ENCODE data around the gene MYO6. TPM values are rescaled to one million over a fixed set of nuclear protein-coding genes. Genes with fewer than 3 reads are reported as not detected.

Gene MYO6
- total RNA-seq, 2 experiments from 2014 or later, result not detected

DNA sequence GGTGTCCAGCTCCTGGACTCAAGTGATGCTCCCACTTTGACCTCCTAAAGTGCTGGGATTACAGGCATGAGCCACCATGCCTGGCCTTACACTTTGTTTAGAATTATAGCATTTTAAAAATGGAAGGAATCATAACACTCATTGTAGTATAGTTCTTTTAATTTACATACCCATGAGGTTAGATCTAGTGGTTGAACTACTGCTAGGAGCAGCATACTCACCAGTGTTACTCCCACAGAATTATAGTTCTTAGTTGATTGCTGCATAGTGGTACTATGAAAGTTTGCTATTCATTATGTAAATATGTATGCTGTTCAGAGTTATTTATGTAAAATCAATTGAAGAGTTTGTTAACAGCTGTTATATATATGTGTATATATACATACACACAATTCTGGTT, 85.4 kb downstream of the MYO6 start:
- Histone ChIP-seq H3K79me2 (ENCODE audit: insufficient read depth, low read depth, low read length) (no peaks in the 10 kb centered on the region), H3K4me2 (ENCODE audit: low read length) (no peak overlapping the region), H3K36me3 (ENCODE audit: insufficient read depth, low read length) (no peaks in the 10 kb centered on the region), H3K4me3 (ENCODE audit: low read depth, low read length, poor library complexity, severe bottlenecking) (no peak overlapping the region), H2AFZ (ENCODE audit: low read length) (no peak overlapping the region), H3K4me1 (ENCODE audit: insufficient read depth, low read length, poor library complexity, severe bottlenecking) (no peaks in the 10 kb centered on the region), H4K20me1 (ENCODE audit: insufficient read depth, low read length) (no peaks in the 10 kb centered on the region), H3K9me2 (ENCODE audit: insufficient read depth, low read length) (no peaks in the 10 kb centered on the region), H3K27ac (ENCODE audit: low read depth, low read length, poor library complexity, severe bottlenecking) (no peak overlapping the region), H3K9me3 (ENCODE audit: low read length) (no peaks in the 10 kb centered on the region)
- ChIA-PET CTCF (ENCODE audit: unreplicated experiment) (no interaction called here), POLR2A (interaction anchor here (0.5 kb wide), 1 partner anchor 169 kb away, joined by 3 read pairs; no protein-coding TSS in a partner anchor)
- intact Hi-C loops (cut with micrococcal nuclease; ENCODE audit: unreplicated experiment), result no loop called here
- DNase-seq (ENCODE audit: low spot score), result no peak
- TF ChIP-seq, protein P1, sequence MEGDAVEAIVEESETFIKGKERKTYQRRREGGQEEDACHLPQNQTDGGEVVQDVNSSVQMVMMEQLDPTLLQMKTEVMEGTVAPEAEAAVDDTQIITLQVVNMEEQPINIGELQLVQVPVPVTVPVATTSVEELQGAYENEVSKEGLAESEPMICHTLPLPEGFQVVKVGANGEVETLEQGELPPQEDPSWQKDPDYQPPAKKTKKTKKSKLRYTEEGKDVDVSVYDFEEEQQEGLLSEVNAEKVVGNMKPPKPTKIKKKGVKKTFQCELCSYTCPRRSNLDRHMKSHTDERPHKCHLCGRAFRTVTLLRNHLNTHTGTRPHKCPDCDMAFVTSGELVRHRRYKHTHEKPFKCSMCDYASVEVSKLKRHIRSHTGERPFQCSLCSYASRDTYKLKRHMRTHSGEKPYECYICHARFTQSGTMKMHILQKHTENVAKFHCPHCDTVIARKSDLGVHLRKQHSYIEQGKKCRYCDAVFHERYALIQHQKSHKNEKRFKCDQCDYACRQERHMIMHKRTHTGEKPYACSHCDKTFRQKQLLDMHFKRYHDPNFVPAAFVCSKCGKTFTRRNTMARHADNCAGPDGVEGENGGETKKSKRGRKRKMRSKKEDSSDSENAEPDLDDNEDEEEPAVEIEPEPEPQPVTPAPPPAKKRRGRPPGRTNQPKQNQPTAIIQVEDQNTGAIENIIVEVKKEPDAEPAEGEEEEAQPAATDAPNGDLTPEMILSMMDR (conservative IDR thresholded peaks at IDR 0.05; ENCODE audit: low read length), result no peak
- no peak for TF ChIP-seq EZH2phosphoT487 (IDR thresholded peaks at IDR 0.05; ENCODE audit: borderline replicate concordance, low read depth, low read length)
- BruUV-seq (replicated peaks), result no TSS peak

DNA sequence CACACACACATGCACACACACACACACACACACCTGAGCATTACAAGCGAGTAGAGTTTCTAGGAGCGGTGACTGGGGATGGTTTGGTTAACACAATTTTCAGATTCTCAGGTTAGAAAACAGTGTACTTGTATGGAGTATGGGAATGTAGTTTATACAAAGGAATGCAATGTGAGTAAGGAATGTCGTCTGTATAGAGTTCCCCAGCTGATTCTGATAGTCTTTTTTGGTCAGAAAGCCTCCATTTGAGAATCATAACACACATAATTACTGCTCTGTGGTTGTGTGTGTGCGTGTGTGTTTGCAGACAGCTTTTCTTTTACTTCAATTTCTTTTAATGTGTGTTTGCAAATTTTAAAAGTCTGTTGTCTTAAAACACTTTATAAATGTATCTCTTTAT, 93.2 kb downstream of the MYO6 start:
- POLR2A ChIA-PET, result interaction anchor here (0.7 to 1.4 kb wide), 2 partner anchors 15 to 93 kb away, joined by 3 read pairs; no protein-coding TSS in a partner anchor
- CTCF ChIA-PET (ENCODE audit: unreplicated experiment), result no interaction called here

DNA sequence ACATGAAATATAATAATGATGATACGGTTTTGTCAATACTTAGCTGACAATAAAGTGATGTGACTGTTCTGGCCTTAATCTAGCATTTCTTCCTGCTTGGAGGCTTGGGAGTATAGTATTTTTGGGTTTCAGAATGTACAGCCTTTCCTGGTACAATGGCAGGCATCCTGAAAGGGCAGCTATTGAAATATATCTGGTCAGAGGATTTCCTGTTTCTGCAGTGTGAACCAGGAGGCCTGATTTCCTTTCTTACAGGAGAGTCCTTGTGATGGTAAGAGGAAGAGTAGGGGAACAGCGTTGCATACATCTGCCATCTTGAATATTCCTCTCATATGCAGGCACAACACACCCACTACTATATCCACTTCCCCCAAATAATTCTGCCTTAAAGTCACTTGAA, 93.7 kb downstream of the MYO6 start:
- ChIA-PET CTCF (ENCODE audit: unreplicated experiment) (no interaction called here), POLR2A (interaction anchor here (0.5 to 1.4 kb wide), 2 partner anchors 15 to 1643 kb away, joined by 3 read pairs; no protein-coding TSS in a partner anchor)
- Histone ChIP-seq H3K79me2 (ENCODE audit: insufficient read depth, low read depth, low read length) (no peaks in the 10 kb centered on the region), H3K9me3 (ENCODE audit: low read length) (no peaks in the 10 kb centered on the region), H3K27ac (ENCODE audit: low read depth, low read length, poor library complexity, severe bottlenecking) (no peak overlapping the region), H3K36me3 (ENCODE audit: insufficient read depth, low read length) (no peaks in the 10 kb centered on the region), H3K4me1 (ENCODE audit: insufficient read depth, low read length, poor library complexity, severe bottlenecking) (no peaks in the 10 kb centered on the region), H3K4me3 (ENCODE audit: low read depth, low read length, poor library complexity, severe bottlenecking) (no peak overlapping the region), H3K4me2 (ENCODE audit: low read length) (no peak overlapping the region), H3K9me2 (ENCODE audit: insufficient read depth, low read length) (no peaks in the 10 kb centered on the region), H2AFZ (ENCODE audit: low read length) (no peak overlapping the region), H4K20me1 (ENCODE audit: insufficient read depth, low read length) (no peaks in the 10 kb centered on the region)
- BruUV-seq (replicated peaks), result no TSS peak
- no peak for DNase-seq (ENCODE audit: low spot score)
- no peak for TF ChIP-seq EZH2phosphoT487 (IDR thresholded peaks at IDR 0.05; ENCODE audit: borderline replicate concordance, low read depth, low read length)
- TF ChIP-seq, protein P1 (conservative IDR thresholded peaks at IDR 0.05; ENCODE audit: low read length), result no peak
- intact Hi-C loops (cut with micrococcal nuclease; ENCODE audit: unreplicated experiment), result no loop called here

More for the DNA sequence above, 93.2 kb downstream of the MYO6 start:
- Histone ChIP-seq H4K20me1 (ENCODE audit: insufficient read depth, low read length) (no peaks in the 10 kb centered on the region), H2AFZ (ENCODE audit: low read length) (no peak overlapping the region), H3K4me1 (ENCODE audit: insufficient read depth, low read length, poor library complexity, severe bottlenecking) (no peaks in the 10 kb centered on the region), H3K36me3 (ENCODE audit: insufficient read depth, low read length) (no peaks in the 10 kb centered on the region), H3K79me2 (ENCODE audit: insufficient read depth, low read depth, low read length) (no peaks in the 10 kb centered on the region), H3K4me2 (ENCODE audit: low read length) (no peak overlapping the region), H3K9me3 (ENCODE audit: low read length) (no peaks in the 10 kb centered on the region), H3K27ac (ENCODE audit: low read depth, low read length, poor library complexity, severe bottlenecking) (no peak overlapping the region), H3K9me2 (ENCODE audit: insufficient read depth, low read length) (no peaks in the 10 kb centered on the region), H3K4me3 (ENCODE audit: low read depth, low read length, poor library complexity, severe bottlenecking) (no peak overlapping the region)
- intact Hi-C loops (cut with micrococcal nuclease; ENCODE audit: unreplicated experiment), result no loop called here
- BruUV-seq (replicated peaks), result no TSS peak
- TF ChIP-seq, protein P1 (conservative IDR thresholded peaks at IDR 0.05; ENCODE audit: low read length), result no peak
- TF ChIP-seq EZH2phosphoT487 (IDR thresholded peaks at IDR 0.05; ENCODE audit: borderline replicate concordance, low read depth, low read length), result no peak
- no peak for DNase-seq (ENCODE audit: low spot score)

Data from OCI-LY7 (cell line).